NCI-H2196 treated with DMSO at 0.1 percent for 48 hours (cell line): ENCODE data around the gene CHRM5.
"Not testable (repeated sequence)": the region's sequence is repeated elsewhere in the genome, so short reads cannot be mapped to it uniquely, and the experiment has no call there.

Source experiments
- DNase-seq: peaks from one replicate; lab custom pipeline; 2025; ENCODE audit not compliant: unreplicated experiment; lab: John Stamatoyannopoulos, UW

Gene CHRM5

GRCh38 chr15:33985751-33986150 lies 17.5 kb downstream of the CHRM5 start:
- no peak for DNase-seq

GRCh38 chr15:33987444-33987843 lies 19.1 kb downstream of the CHRM5 start:
- DNase-seq, result no peak

GRCh38 chr15:33988384-33988783 lies 20.1 kb downstream of the CHRM5 start:
- DNase-seq, result no peak

GRCh38 chr15:33994005-33994615 lies 25.8 kb downstream of the CHRM5 start:
- no peak for DNase-seq

- not testable (repeated sequence) for DNase-seq
Measured at GRCh38 chr15:33995666-33996065, 27.4 kb downstream of the CHRM5 start.

- no peak for DNase-seq
Measured at GRCh38 chr15:34001536-34001935, 33.2 kb downstream of the CHRM5 start.

- no peak for DNase-seq
Measured at GRCh38 chr15:34006381-34006780, 38.1 kb downstream of the CHRM5 start.

GRCh38 chr15:34009656-34010055 lies 41.4 kb downstream of the CHRM5 start:
- no peak for DNase-seq

- no peak for DNase-seq
Measured at GRCh38 chr15:34010921-34011320, 42.6 kb downstream of the CHRM5 start.

- DNase-seq, result no peak
Measured at GRCh38 chr15:34011481-34011880, 43.2 kb downstream of the CHRM5 start.

- no peak for DNase-seq
Measured at GRCh38 chr15:34012461-34013028, 44.2 kb downstream of the CHRM5 start.

GRCh38 chr15:34013746-34014145 lies 45.4 kb downstream of the CHRM5 start:
- no peak for DNase-seq

GRCh38 chr15:34014556-34014955 lies 46.3 kb downstream of the CHRM5 start:
- DNase-seq, result no peak

GRCh38 chr15:34018021-34018645 lies 49.8 kb downstream of the CHRM5 start:
- DNase-seq, result no peak

- not testable (repeated sequence) for DNase-seq
Measured at GRCh38 chr15:34018738-34019137, 50.4 kb downstream of the CHRM5 start.

- DNase-seq, result no peak
Measured at GRCh38 chr15:34019369-34019990, 51.2 kb downstream of the CHRM5 start.

- DNase-seq, result no peak
Measured at GRCh38 chr15:34023907-34024306, 55.6 kb downstream of the CHRM5 start.

- DNase-seq, result no peak
Measured at GRCh38 chr15:34025252-34025651, 57.0 kb downstream of the CHRM5 start.

- DNase-seq, result no peak
Measured at GRCh38 chr15:34027606-34028005, 59.3 kb downstream of the CHRM5 start.

- no peak for DNase-seq
Measured at GRCh38 chr15:34031987-34032760, 63.9 kb downstream of the CHRM5 start.
